Measurements from ENCODE around the gene KRTAP10-6.

KRTAP10-6 gene

GRCh38 chr21:44567481-44568171 lies 24.7 kb downstream of the KRTAP10-6 start:
- H2BK120ac ChIP-seq (ENCODE audit: low read depth, low read length) = no peak overlapping the region
- H3K27ac ChIP-seq (ENCODE audit: low read length, poor library complexity, severe bottlenecking) = no peak overlapping the region
- no peak overlapping the region for H3K4me2 ChIP-seq (ENCODE audit: low read length, poor library complexity, severe bottlenecking)

GRCh38 chr21:44566403-44566802 lies 25.9 kb downstream of the KRTAP10-6 start:
- no peak overlapping the region for H2AK5ac ChIP-seq (ENCODE audit: low read length, severe bottlenecking)
- no peak overlapping the region for H2BK120ac ChIP-seq (ENCODE audit: low read depth, low read length)
- no peak overlapping the region for H3K9ac ChIP-seq (ENCODE audit: low read length)
- no peak overlapping the region for H2BK5ac ChIP-seq (ENCODE audit: low read depth, low read length, poor library complexity, severe bottlenecking)
- H3K27me3 ChIP-seq (ENCODE audit: control insufficient read depth in 1 of 2, insufficient read depth in 1 of 2, low read length in 2 of 2) = no peaks in the 10 kb centered on the region
- DNase-seq = no peak
- no CpG with 5 or more reads among the region's 1 CpG for WGBS
- no peak overlapping the region for H4K8ac ChIP-seq (ENCODE audit: low read length)
- no peak overlapping the region for H3K27ac ChIP-seq (ENCODE audit: low read length, poor library complexity, severe bottlenecking)
- peaks cover 30% of the 10 kb centered on the region for H3K9me3 ChIP-seq (ENCODE audit: control insufficient read depth, low read length)
- H3K4ac ChIP-seq (ENCODE audit: low read depth in 1 of 2, low read length in 2 of 2) = no peak overlapping the region
- no peak overlapping the region for H3K18ac ChIP-seq (ENCODE audit: low read depth in 1 of 2, low read length in 2 of 2)
- no peak overlapping the region for H3K4me2 ChIP-seq (ENCODE audit: low read length, poor library complexity, severe bottlenecking)
- H3K14ac ChIP-seq (ENCODE audit: low read length in 2 of 2) = no peak overlapping the region
- no peaks in the 10 kb centered on the region for H3K4me1 ChIP-seq (ENCODE audit: control insufficient read depth, insufficient read depth, low read depth, low read length)
- no peak overlapping the region for H3K4me3 ChIP-seq (ENCODE audit: insufficient read depth in 1 of 2, low read depth in 1 of 2, low read length in 2 of 2)
- H3K79me1 ChIP-seq (replicated peaks; ENCODE audit: low read length, poor library complexity, severe bottlenecking) = no peaks in the 10 kb centered on the region
- no peak overlapping the region for H4K91ac ChIP-seq (ENCODE audit: low read length)
- no peak overlapping the region for H2BK12ac ChIP-seq (ENCODE audit: low read length in 2 of 2)
- no peak overlapping the region for H2AFZ ChIP-seq (ENCODE audit: low read depth, low read length)
- no peak overlapping the region for H2BK15ac ChIP-seq (ENCODE audit: low read depth, poor library complexity, severe bottlenecking)
- no peak overlapping the region for H3K23ac ChIP-seq (ENCODE audit: low read length in 2 of 2)
- no peaks in the 10 kb centered on the region for H3K36me3 ChIP-seq (ENCODE audit: control insufficient read depth in 1 of 2, insufficient read depth in 2 of 2, low read depth in 1 of 2, low read length in 2 of 2)

More at GRCh38 chr21:44567481-44568171, 24.7 kb downstream of the KRTAP10-6 start:
- no peak overlapping the region for H3K23ac ChIP-seq (ENCODE audit: low read length in 2 of 2)
- H3K9me3 ChIP-seq (ENCODE audit: control insufficient read depth, low read length) = peaks cover 36% of the 10 kb centered on the region
- no peak overlapping the region for H2BK5ac ChIP-seq (ENCODE audit: low read depth, low read length, poor library complexity, severe bottlenecking)
- H3K4ac ChIP-seq (ENCODE audit: low read depth in 1 of 2, low read length in 2 of 2) = no peak overlapping the region
- no peak overlapping the region for H3K18ac ChIP-seq (ENCODE audit: low read depth in 1 of 2, low read length in 2 of 2)
- H4K91ac ChIP-seq (ENCODE audit: low read length) = no peak overlapping the region
- no peak overlapping the region for H3K9ac ChIP-seq (ENCODE audit: low read length)
- DNase-seq = no peak
- no peak overlapping the region for H2BK12ac ChIP-seq (ENCODE audit: low read length in 2 of 2)
- no peaks in the 10 kb centered on the region for H3K79me1 ChIP-seq (replicated peaks; ENCODE audit: low read length, poor library complexity, severe bottlenecking)
- no peak overlapping the region for H2AFZ ChIP-seq (ENCODE audit: low read depth, low read length)
- H3K4me1 ChIP-seq (ENCODE audit: control insufficient read depth, insufficient read depth, low read depth, low read length) = no peaks in the 10 kb centered on the region
- no peak overlapping the region for H3K14ac ChIP-seq (ENCODE audit: low read length in 2 of 2)
- 92% methylated on average over 18 of the region's 18 CpGs for WGBS
- H3K4me3 ChIP-seq (ENCODE audit: insufficient read depth in 1 of 2, low read depth in 1 of 2, low read length in 2 of 2) = no peak overlapping the region
- H3K36me3 ChIP-seq (ENCODE audit: control insufficient read depth in 1 of 2, insufficient read depth in 2 of 2, low read depth in 1 of 2, low read length in 2 of 2) = no peaks in the 10 kb centered on the region
- no peaks in the 10 kb centered on the region for H3K27me3 ChIP-seq (ENCODE audit: control insufficient read depth in 1 of 2, insufficient read depth in 1 of 2, low read length in 2 of 2)
- no peak overlapping the region for H4K8ac ChIP-seq (ENCODE audit: low read length)
- no peak overlapping the region for H2BK15ac ChIP-seq (ENCODE audit: low read depth, poor library complexity, severe bottlenecking)
- no peak overlapping the region for H2AK5ac ChIP-seq (ENCODE audit: low read length, severe bottlenecking)

GRCh38 chr21:44564886-44565598 lies 27.3 kb downstream of the KRTAP10-6 start:
- Histone ChIP-seq H3K23ac (ENCODE audit: low read length in 2 of 2) (no peak overlapping the region), H3K4me2 (ENCODE audit: low read length, poor library complexity, severe bottlenecking) (no peak overlapping the region), H3K9ac (ENCODE audit: low read length) (no peak overlapping the region), H4K8ac (ENCODE audit: low read length) (no peak overlapping the region), H2AFZ (ENCODE audit: low read depth, low read length) (no peak overlapping the region), H3K14ac (ENCODE audit: low read length in 2 of 2) (no peak overlapping the region), H3K27ac (ENCODE audit: low read length, poor library complexity, severe bottlenecking) (no peak overlapping the region), H2BK15ac (ENCODE audit: low read depth, poor library complexity, severe bottlenecking) (no peak overlapping the region), H4K91ac (ENCODE audit: low read length) (no peak overlapping the region), H2BK5ac (ENCODE audit: low read depth, low read length, poor library complexity, severe bottlenecking) (no peak overlapping the region), H3K79me1 (replicated peaks; ENCODE audit: low read length, poor library complexity, severe bottlenecking) (no peaks in the 10 kb centered on the region), H3K36me3 (ENCODE audit: control insufficient read depth in 1 of 2, insufficient read depth in 2 of 2, low read depth in 1 of 2, low read length in 2 of 2) (no peaks in the 10 kb centered on the region), H3K4ac (ENCODE audit: low read depth in 1 of 2, low read length in 2 of 2) (no peak overlapping the region), H3K4me1 (ENCODE audit: control insufficient read depth, insufficient read depth, low read depth, low read length) (no peaks in the 10 kb centered on the region), H3K27me3 (ENCODE audit: control insufficient read depth in 1 of 2, insufficient read depth in 1 of 2, low read length in 2 of 2) (no peaks in the 10 kb centered on the region), H2BK120ac (ENCODE audit: low read depth, low read length) (no peak overlapping the region), H2BK12ac (ENCODE audit: low read length in 2 of 2) (no peak overlapping the region), H3K9me3 (ENCODE audit: control insufficient read depth, low read length) (peaks cover 21% of the 10 kb centered on the region), H3K4me3 (ENCODE audit: insufficient read depth in 1 of 2, low read depth in 1 of 2, low read length in 2 of 2) (no peak overlapping the region), H3K18ac (ENCODE audit: low read depth in 1 of 2, low read length in 2 of 2) (no peak overlapping the region), H2AK5ac (ENCODE audit: low read length, severe bottlenecking) (no peak overlapping the region)
- 43% methylated on average over 1 of the region's 1 CpG for WGBS
- no peak for DNase-seq

GRCh38 chr21:44564099-44564498 lies 28.2 kb downstream of the KRTAP10-6 start:
- Histone ChIP-seq H3K36me3 (ENCODE audit: control insufficient read depth in 1 of 2, insufficient read depth in 2 of 2, low read depth in 1 of 2, low read length in 2 of 2) (no peaks in the 10 kb centered on the region), H3K4me2 (ENCODE audit: low read length, poor library complexity, severe bottlenecking) (no peak overlapping the region), H3K27ac (ENCODE audit: low read length, poor library complexity, severe bottlenecking) (no peak overlapping the region), H4K91ac (ENCODE audit: low read length) (no peak overlapping the region), H3K4ac (ENCODE audit: low read depth in 1 of 2, low read length in 2 of 2) (no peak overlapping the region), H2AK5ac (ENCODE audit: low read length, severe bottlenecking) (no peak overlapping the region), H2BK15ac (ENCODE audit: low read depth, poor library complexity, severe bottlenecking) (no peak overlapping the region), H3K4me3 (ENCODE audit: insufficient read depth in 1 of 2, low read depth in 1 of 2, low read length in 2 of 2) (no peak overlapping the region), H3K18ac (ENCODE audit: low read depth in 1 of 2, low read length in 2 of 2) (no peak overlapping the region), H3K79me1 (replicated peaks; ENCODE audit: low read length, poor library complexity, severe bottlenecking) (no peaks in the 10 kb centered on the region), H3K14ac (ENCODE audit: low read length in 2 of 2) (no peak overlapping the region), H3K9ac (ENCODE audit: low read length) (no peak overlapping the region), H2BK5ac (ENCODE audit: low read depth, low read length, poor library complexity, severe bottlenecking) (no peak overlapping the region), H4K8ac (ENCODE audit: low read length) (no peak overlapping the region), H2BK120ac (ENCODE audit: low read depth, low read length) (no peak overlapping the region), H3K4me1 (ENCODE audit: control insufficient read depth, insufficient read depth, low read depth, low read length) (no peaks in the 10 kb centered on the region), H3K9me3 (ENCODE audit: control insufficient read depth, low read length) (peaks cover 20% of the 10 kb centered on the region), H3K27me3 (ENCODE audit: control insufficient read depth in 1 of 2, insufficient read depth in 1 of 2, low read length in 2 of 2) (peaks cover 0 to 3% of the 10 kb centered on the region in 2 experiments), H2BK12ac (ENCODE audit: low read length in 2 of 2) (no peak overlapping the region), H3K23ac (ENCODE audit: low read length in 2 of 2) (no peak overlapping the region), H2AFZ (ENCODE audit: low read depth, low read length) (no peak overlapping the region)
- DNase-seq = no peak
- no CpG with 5 or more reads among the region's 1 CpG for WGBS
